ENCODE results near the gene ADGRD1.

Gene ADGRD1

GRCh38 chr12:131176926-131177325, 223.2 kb downstream of the ADGRD1 start:
- 58% methylated on average over 1 of the region's 1 CpG for WGBS
- Histone ChIP-seq H3K79me1 (replicated peaks; ENCODE audit: low read length, poor library complexity, severe bottlenecking) (no peaks in the 10 kb centered on the region), H3K14ac (ENCODE audit: low read length in 2 of 2) (no peak overlapping the region), H3K36me3 (ENCODE audit: control insufficient read depth in 1 of 2, insufficient read depth in 2 of 2, low read depth in 1 of 2, low read length in 2 of 2) (no peaks in the 10 kb centered on the region), H3K4ac (ENCODE audit: low read depth in 1 of 2, low read length in 2 of 2) (no peak overlapping the region), H3K9me3 (ENCODE audit: control insufficient read depth, low read length) (peaks cover 13% of the 10 kb centered on the region), H2BK5ac (ENCODE audit: low read depth, low read length, poor library complexity, severe bottlenecking) (no peak overlapping the region), H3K27me3 (ENCODE audit: control insufficient read depth in 1 of 2, insufficient read depth in 1 of 2, low read length in 2 of 2) (no peaks in the 10 kb centered on the region), H4K8ac (ENCODE audit: low read length) (no peak overlapping the region), H3K4me2 (ENCODE audit: low read length, poor library complexity, severe bottlenecking) (no peak overlapping the region), H4K91ac (ENCODE audit: low read length) (no peak overlapping the region), H2BK120ac (ENCODE audit: low read depth, low read length) (no peak overlapping the region), H3K9ac (ENCODE audit: low read length) (no peak overlapping the region), H3K4me3 (ENCODE audit: insufficient read depth in 1 of 2, low read depth in 1 of 2, low read length in 2 of 2) (no peak overlapping the region), H2AFZ (ENCODE audit: low read depth, low read length) (no peak overlapping the region), H3K4me1 (ENCODE audit: control insufficient read depth, insufficient read depth, low read depth, low read length) (no peaks in the 10 kb centered on the region), H2BK12ac (ENCODE audit: low read length in 2 of 2) (no peak overlapping the region), H2BK15ac (ENCODE audit: low read depth, poor library complexity, severe bottlenecking) (no peak overlapping the region), H3K23ac (ENCODE audit: low read length in 2 of 2) (no peak overlapping the region), H3K18ac (ENCODE audit: low read depth in 1 of 2, low read length in 2 of 2) (no peak overlapping the region), H3K27ac (ENCODE audit: low read length, poor library complexity, severe bottlenecking) (no peak overlapping the region), H2AK5ac (ENCODE audit: low read length, severe bottlenecking) (no peak overlapping the region)
- DNase-seq: no peak

GRCh38 chr12:131177599-131177998, 223.9 kb downstream of the ADGRD1 start:
- no peak overlapping the region for H2BK15ac ChIP-seq (ENCODE audit: low read depth, poor library complexity, severe bottlenecking)
- no peaks in the 10 kb centered on the region for H3K27me3 ChIP-seq (ENCODE audit: control insufficient read depth in 1 of 2, insufficient read depth in 1 of 2, low read length in 2 of 2)
- no peak overlapping the region for H3K9ac ChIP-seq (ENCODE audit: low read length)
- no peak overlapping the region for H2BK120ac ChIP-seq (ENCODE audit: low read depth, low read length)
- no peak overlapping the region for H3K4me2 ChIP-seq (ENCODE audit: low read length, poor library complexity, severe bottlenecking)
- no peaks in the 10 kb centered on the region for H3K36me3 ChIP-seq (ENCODE audit: control insufficient read depth in 1 of 2, insufficient read depth in 2 of 2, low read depth in 1 of 2, low read length in 2 of 2)
- H2AFZ ChIP-seq (ENCODE audit: low read depth, low read length): no peak overlapping the region
- no peak overlapping the region for H2AK5ac ChIP-seq (ENCODE audit: low read length, severe bottlenecking)
- 85% methylated on average over 1 of the region's 1 CpG for WGBS
- no peak overlapping the region for H3K14ac ChIP-seq (ENCODE audit: low read length in 2 of 2)
- no peak overlapping the region for H3K4me3 ChIP-seq (ENCODE audit: insufficient read depth in 1 of 2, low read depth in 1 of 2, low read length in 2 of 2)
- no peak overlapping the region for H3K23ac ChIP-seq (ENCODE audit: low read length in 2 of 2)
- no peak overlapping the region for H4K8ac ChIP-seq (ENCODE audit: low read length)
- no peak overlapping the region for H4K91ac ChIP-seq (ENCODE audit: low read length)
- H3K18ac ChIP-seq (ENCODE audit: low read depth in 1 of 2, low read length in 2 of 2): no peak overlapping the region
- H3K27ac ChIP-seq (ENCODE audit: low read length, poor library complexity, severe bottlenecking): no peak overlapping the region
- H2BK5ac ChIP-seq (ENCODE audit: low read depth, low read length, poor library complexity, severe bottlenecking): no peak overlapping the region
- no peak for DNase-seq
- no peaks in the 10 kb centered on the region for H3K79me1 ChIP-seq (replicated peaks; ENCODE audit: low read length, poor library complexity, severe bottlenecking)
- H2BK12ac ChIP-seq (ENCODE audit: low read length in 2 of 2): no peak overlapping the region
- peaks cover 13% of the 10 kb centered on the region for H3K9me3 ChIP-seq (ENCODE audit: control insufficient read depth, low read length)
- no peak overlapping the region for H3K4ac ChIP-seq (ENCODE audit: low read depth in 1 of 2, low read length in 2 of 2)
- no peaks in the 10 kb centered on the region for H3K4me1 ChIP-seq (ENCODE audit: control insufficient read depth, insufficient read depth, low read depth, low read length)

DNA sequence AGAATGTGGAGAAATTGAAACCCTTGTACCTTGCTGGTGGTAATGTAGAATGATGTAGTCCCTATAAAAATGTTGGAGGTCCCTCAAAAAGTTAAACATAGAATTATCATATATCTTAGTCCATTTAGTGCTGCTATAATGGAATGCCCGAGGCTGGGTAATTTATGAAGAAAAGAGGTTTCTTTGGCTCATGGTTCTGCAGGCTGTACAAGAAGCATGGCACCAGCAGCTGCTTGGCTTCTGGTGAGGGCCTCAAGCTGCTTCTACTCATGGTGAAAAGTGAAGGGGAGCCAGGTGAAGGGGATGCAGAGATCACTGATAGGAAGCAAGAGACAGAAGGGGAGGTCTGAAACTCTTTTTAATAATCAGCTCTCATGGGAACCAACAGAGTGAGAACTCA, 233.9 kb downstream of the ADGRD1 start:
- no peak for DNase-seq
- no peak overlapping the region for H2BK5ac ChIP-seq (ENCODE audit: low read depth, low read length, poor library complexity, severe bottlenecking)
- no peak overlapping the region for H2BK120ac ChIP-seq (ENCODE audit: low read depth, low read length)
- H3K18ac ChIP-seq (ENCODE audit: low read depth in 1 of 2, low read length in 2 of 2): no peak overlapping the region
- H3K27ac ChIP-seq (ENCODE audit: low read length, poor library complexity, severe bottlenecking): no peak overlapping the region
- H3K23ac ChIP-seq (ENCODE audit: low read length in 2 of 2): no peak overlapping the region
- no peaks in the 10 kb centered on the region for H3K4me1 ChIP-seq (ENCODE audit: control insufficient read depth, insufficient read depth, low read depth, low read length)
- no peaks in the 10 kb centered on the region for H3K79me1 ChIP-seq (replicated peaks; ENCODE audit: low read length, poor library complexity, severe bottlenecking)
- H3K9ac ChIP-seq (ENCODE audit: low read length): no peak overlapping the region
- H3K36me3 ChIP-seq (ENCODE audit: control insufficient read depth in 1 of 2, insufficient read depth in 2 of 2, low read depth in 1 of 2, low read length in 2 of 2): no peaks in the 10 kb centered on the region
- H2BK15ac ChIP-seq (ENCODE audit: low read depth, poor library complexity, severe bottlenecking): no peak overlapping the region
- 51% methylated on average over 1 of the region's 1 CpG for WGBS
- H3K4me3 ChIP-seq (ENCODE audit: insufficient read depth in 1 of 2, low read depth in 1 of 2, low read length in 2 of 2): no peak overlapping the region
- H3K27me3 ChIP-seq (ENCODE audit: control insufficient read depth in 1 of 2, insufficient read depth in 1 of 2, low read length in 2 of 2): peaks cover 0 to 3% of the 10 kb centered on the region in 2 experiments
- H2AK5ac ChIP-seq (ENCODE audit: low read length, severe bottlenecking): no peak overlapping the region
- H3K4ac ChIP-seq (ENCODE audit: low read depth in 1 of 2, low read length in 2 of 2): no peak overlapping the region
- H4K91ac ChIP-seq (ENCODE audit: low read length): no peak overlapping the region
- no peak overlapping the region for H3K14ac ChIP-seq (ENCODE audit: low read length in 2 of 2)
- H2BK12ac ChIP-seq (ENCODE audit: low read length in 2 of 2): no peak overlapping the region
- no peak overlapping the region for H4K8ac ChIP-seq (ENCODE audit: low read length)
- H2AFZ ChIP-seq (ENCODE audit: low read depth, low read length): no peak overlapping the region
- H3K4me2 ChIP-seq (ENCODE audit: low read length, poor library complexity, severe bottlenecking): no peak overlapping the region
- no peaks in the 10 kb centered on the region for H3K9me3 ChIP-seq (ENCODE audit: control insufficient read depth, low read length)

DNA sequence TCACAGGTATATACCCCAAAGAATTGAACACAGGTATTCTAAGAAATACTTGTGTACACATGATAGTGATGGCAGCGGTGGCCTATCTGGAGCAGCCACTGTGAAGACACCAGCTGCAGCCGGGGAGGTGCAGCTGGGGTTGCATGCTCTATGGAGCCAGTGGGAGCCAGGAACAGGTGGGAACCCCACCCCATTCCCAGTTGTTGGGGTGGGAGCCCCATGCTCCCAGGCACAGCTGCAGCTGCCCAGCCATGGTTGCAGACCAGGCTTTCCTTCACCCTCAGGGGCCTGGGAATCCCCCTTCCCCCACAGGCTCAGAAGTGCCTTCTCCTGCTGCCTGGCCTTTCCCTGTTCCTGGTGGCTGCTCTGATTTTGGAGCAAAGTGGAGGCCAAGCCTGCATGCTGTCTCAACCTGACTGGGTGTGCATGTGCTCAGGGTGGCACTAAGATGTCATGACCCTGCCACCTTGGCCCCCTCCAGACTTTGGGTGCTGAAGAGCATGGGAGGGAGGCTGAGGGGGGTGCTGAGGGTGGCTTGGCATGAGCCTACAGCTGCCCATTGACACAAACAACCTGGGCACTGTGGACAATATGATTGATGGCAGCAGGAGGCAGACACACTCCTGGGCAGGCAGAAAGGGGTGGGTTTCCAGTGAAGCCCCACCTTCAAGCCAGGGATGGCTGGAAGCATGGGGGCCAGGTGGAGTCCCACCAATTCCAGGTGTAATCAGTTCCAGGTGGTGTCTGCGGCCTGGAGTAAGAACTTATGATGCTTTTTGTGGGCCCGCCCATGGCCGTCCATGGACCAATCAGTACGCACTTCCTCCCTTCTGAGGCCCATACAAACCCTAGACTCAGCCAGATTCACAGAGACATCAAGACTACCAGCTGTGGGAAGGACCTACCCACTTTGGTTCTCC, 234.7 kb downstream of the ADGRD1 start:
- H2BK120ac ChIP-seq (ENCODE audit: low read depth, low read length): no peak overlapping the region
- no peak overlapping the region for H2BK5ac ChIP-seq (ENCODE audit: low read depth, low read length, poor library complexity, severe bottlenecking)
- H2BK15ac ChIP-seq (ENCODE audit: low read depth, poor library complexity, severe bottlenecking): no peak overlapping the region
- H4K91ac ChIP-seq (ENCODE audit: low read length): no peak overlapping the region
- no peak overlapping the region for H2AK5ac ChIP-seq (ENCODE audit: low read length, severe bottlenecking)
- no peak for DNase-seq
- H3K36me3 ChIP-seq (ENCODE audit: control insufficient read depth in 1 of 2, insufficient read depth in 2 of 2, low read depth in 1 of 2, low read length in 2 of 2): no peaks in the 10 kb centered on the region
- H3K27me3 ChIP-seq (ENCODE audit: control insufficient read depth in 1 of 2, insufficient read depth in 1 of 2, low read length in 2 of 2): peaks cover 0 to 6% of the 10 kb centered on the region in 2 experiments
- H3K4ac ChIP-seq (ENCODE audit: low read depth in 1 of 2, low read length in 2 of 2): no peak overlapping the region
- WGBS: 85% methylated on average over 6 of the region's 6 CpGs
- no peak overlapping the region for H3K18ac ChIP-seq (ENCODE audit: low read depth in 1 of 2, low read length in 2 of 2)
- H3K14ac ChIP-seq (ENCODE audit: low read length in 2 of 2): no peak overlapping the region
- no peak overlapping the region for H3K27ac ChIP-seq (ENCODE audit: low read length, poor library complexity, severe bottlenecking)
- H2BK12ac ChIP-seq (ENCODE audit: low read length in 2 of 2): no peak overlapping the region
- H3K4me2 ChIP-seq (ENCODE audit: low read length, poor library complexity, severe bottlenecking): no peak overlapping the region
- no peaks in the 10 kb centered on the region for H3K4me1 ChIP-seq (ENCODE audit: control insufficient read depth, insufficient read depth, low read depth, low read length)
- H3K9me3 ChIP-seq (ENCODE audit: control insufficient read depth, low read length): no peaks in the 10 kb centered on the region
- H3K23ac ChIP-seq (ENCODE audit: low read length in 2 of 2): no peak overlapping the region
- no peaks in the 10 kb centered on the region for H3K79me1 ChIP-seq (replicated peaks; ENCODE audit: low read length, poor library complexity, severe bottlenecking)
- no peak overlapping the region for H4K8ac ChIP-seq (ENCODE audit: low read length)
- no peak overlapping the region for H2AFZ ChIP-seq (ENCODE audit: low read depth, low read length)
- no peak overlapping the region for H3K4me3 ChIP-seq (ENCODE audit: insufficient read depth in 1 of 2, low read depth in 1 of 2, low read length in 2 of 2)
- H3K9ac ChIP-seq (ENCODE audit: low read length): no peak overlapping the region
